Astrocyte (in vitro differentiated cells and primary cell): ENCODE data around the gene STKLD1. TPM values are rescaled to one million over a fixed set of nuclear protein-coding genes. Genes with fewer than 3 reads are reported as not detected.

Experiments
- DNase-seq: peaks from one replicate; pipeline ENCODE4 v3.0.0-alpha.2; 2010; ENCODE audit warnings: low read depth
- FAIRE-seq: peaks from 2 replicates; lab custom pipeline; 2011; peaks lifted over from hg19 to GRCh38; lab: Jason Lieb, UNC
- H2AFZ ChIP-seq: 2 replicates; pipeline ENCODE4 v1.6.0; 2012; ENCODE audit warnings: low read depth, low read length, inconsistent platforms
- H3K27ac ChIP-seq: 2 replicates; pipeline ENCODE4 v1.5.1; 2011; ENCODE audit warnings: low read depth, low read length, inconsistent platforms
- H3K27me3 ChIP-seq: 2 replicates; pipeline ENCODE4 v1.6.0; 2011; ENCODE audit warnings: low read length, inconsistent platforms; ENCODE audit not compliant: insufficient read depth
- H3K36me3 ChIP-seq: 2 replicates; pipeline ENCODE4 v1.5.1; 2011; ENCODE audit warnings: low read length, inconsistent platforms; ENCODE audit not compliant: insufficient read depth
- H3K4me1 ChIP-seq: 2 replicates; pipeline ENCODE4 v1.5.1; 2011; ENCODE audit warnings: low read length, inconsistent platforms; ENCODE audit not compliant: insufficient read depth
- H3K4me2 ChIP-seq: 2 replicates; pipeline ENCODE4 v1.6.0; 2012; ENCODE audit warnings: low read length, inconsistent platforms
- H3K4me3 ChIP-seq: 2 replicates; pipeline ENCODE4 v1.5.1; 2011; ENCODE audit warnings: low read depth, mild to moderate bottlenecking, low read length, inconsistent platforms; ENCODE audit not compliant: insufficient read depth
- H3K79me2 ChIP-seq: 2 replicates; pipeline ENCODE4 v1.6.0; 2012; ENCODE audit warnings: mild to moderate bottlenecking, low read length, inconsistent platforms; ENCODE audit not compliant: insufficient read depth
- H3K9ac ChIP-seq: 2 replicates; pipeline ENCODE4 v1.6.0; 2012; ENCODE audit warnings: mild to moderate bottlenecking, low read length, inconsistent platforms
- H3K9me3 ChIP-seq: 2 replicates; pipeline ENCODE4 v1.5.1; 2012; ENCODE audit warnings: low read depth, mild to moderate bottlenecking, low read length, inconsistent platforms; ENCODE audit not compliant: insufficient read depth
- H4K20me1 ChIP-seq: 2 replicates; pipeline ENCODE4 v1.6.0; 2012; ENCODE audit warnings: low read length, inconsistent platforms; ENCODE audit not compliant: insufficient read depth
- H3K27ac Mint-ChIP-seq: one replicate; pipeline ENCODE4 v1.8.0; 2021; ENCODE audit warnings: mild to moderate bottlenecking, mixed read lengths; ENCODE audit not compliant: unreplicated experiment
- H3K27me3 Mint-ChIP-seq: one replicate; pipeline ENCODE4 v1.8.0; 2021; ENCODE audit warnings: low read depth, mixed read lengths; ENCODE audit not compliant: unreplicated experiment
- H3K36me3 Mint-ChIP-seq: one replicate; pipeline ENCODE4 v1.8.0; 2021; ENCODE audit warnings: low read depth, mixed read lengths; ENCODE audit not compliant: unreplicated experiment
- H3K4me1 Mint-ChIP-seq: one replicate; pipeline ENCODE4 v1.8.0; 2021; ENCODE audit warnings: low read depth, mixed read lengths; ENCODE audit not compliant: unreplicated experiment
- H3K4me3 Mint-ChIP-seq: one replicate; pipeline ENCODE4 v1.8.0; 2021; ENCODE audit warnings: mild to moderate bottlenecking, moderate library complexity, mixed read lengths; ENCODE audit not compliant: unreplicated experiment
- H3K9me3 Mint-ChIP-seq: one replicate; pipeline ENCODE4 v1.8.0; 2021; ENCODE audit warnings: mild to moderate bottlenecking, mixed read lengths; ENCODE audit not compliant: unreplicated experiment
- CTCF ChIP-seq: IDR thresholded peaks from 2 replicates; pipeline ENCODE4 v1.5.1; 2011; ENCODE audit warnings: low read depth, mild to moderate bottlenecking, inconsistent platforms, low read length, moderate library complexity; ENCODE audit not compliant: insufficient read depth
- EZH2 ChIP-seq: IDR thresholded peaks from 2 replicates; pipeline ENCODE4 v1.6.1; 2012; ENCODE audit warnings: mild to moderate bottlenecking, low read length, inconsistent platforms; ENCODE audit not compliant: insufficient read depth
- total RNA-seq: library from RNA; stranded (reverse); gene quantifications from 2 replicates; pipeline ENCODE4 v1.2.1, GENCODE V29; 2021

STKLD1 gene
- total RNA-seq, 1 donor from 2014 or later, result 0.82 TPM

GRCh38 chr9:133452562-133452961 is 76.4 kb downstream of the STKLD1 start:
- no peaks in the 10 kb centered on the region for H3K36me3 ChIP-seq
- Mint-ChIP-seq H3K27me3 (peaks cover 13% of the 10 kb centered on the region), H3K4me1 (no peaks in the 10 kb centered on the region), H3K9me3 (no peaks in the 10 kb centered on the region), H3K27ac (no peak overlapping the region), H3K4me3 (no peak overlapping the region), H3K36me3 (no peaks in the 10 kb centered on the region)
- no peaks in the 10 kb centered on the region for H3K9me3 ChIP-seq
- H4K20me1 ChIP-seq, result no peaks in the 10 kb centered on the region
- peaks cover 6% of the 10 kb centered on the region for H3K27me3 ChIP-seq
- H3K27ac ChIP-seq, result no peak overlapping the region
- no peak overlapping the region for H3K4me3 ChIP-seq
- no peak overlapping the region for H3K4me2 ChIP-seq
- H3K4me1 ChIP-seq, result no peaks in the 10 kb centered on the region
- no peak for TF ChIP-seq CTCF
- TF ChIP-seq EZH2, result no peak
- no peak overlapping the region for H2AFZ ChIP-seq
- H3K79me2 ChIP-seq, result no peaks in the 10 kb centered on the region
- no peak for FAIRE-seq
- no peak for DNase-seq
- no peak overlapping the region for H3K9ac ChIP-seq

GRCh38 chr9:133453651-133454050 is 77.5 kb downstream of the STKLD1 start:
- H3K27ac Mint-ChIP-seq, result no peak overlapping the region
- TF ChIP-seq EZH2 (no peak), CTCF (no peak)
- Histone ChIP-seq H3K27me3 (peaks cover 6% of the 10 kb centered on the region), H2AFZ (no peak overlapping the region), H4K20me1 (no peaks in the 10 kb centered on the region), H3K9ac (no peak overlapping the region), H3K9me3 (no peaks in the 10 kb centered on the region), H3K4me2 (no peak overlapping the region), H3K4me1 (no peaks in the 10 kb centered on the region), H3K79me2 (no peaks in the 10 kb centered on the region), H3K27ac (no peak overlapping the region), H3K4me3 (no peak overlapping the region), H3K36me3 (no peaks in the 10 kb centered on the region)
- peaks cover 11% of the 10 kb centered on the region for H3K27me3 Mint-ChIP-seq
- DNase-seq, result peak; percentile 10
- no peaks in the 10 kb centered on the region for H3K9me3 Mint-ChIP-seq
- no peak for FAIRE-seq
- H3K36me3 Mint-ChIP-seq, result no peaks in the 10 kb centered on the region
- H3K4me3 Mint-ChIP-seq, result no peak overlapping the region
- no peaks in the 10 kb centered on the region for H3K4me1 Mint-ChIP-seq

GRCh38 chr9:133454325-133454724 is 78.2 kb downstream of the STKLD1 start:
- no peaks in the 10 kb centered on the region for H3K36me3 Mint-ChIP-seq

More at GRCh38 chr9:133454325-133454724, 78.2 kb downstream of the STKLD1 start:
- FAIRE-seq, result no peak
- no peak overlapping the region for H3K4me3 Mint-ChIP-seq
- H3K9me3 ChIP-seq, result no peaks in the 10 kb centered on the region
- no peak overlapping the region for H2AFZ ChIP-seq
- TF ChIP-seq CTCF (no peak), EZH2 (no peak)
- no peak overlapping the region for H3K4me3 ChIP-seq
- H3K27me3 Mint-ChIP-seq, result peaks cover 9% of the 10 kb centered on the region
- peaks cover 3% of the 10 kb centered on the region for H3K4me1 ChIP-seq
- peaks cover 6% of the 10 kb centered on the region for H3K27me3 ChIP-seq
- no peak overlapping the region for H3K27ac ChIP-seq
- H4K20me1 ChIP-seq, result no peaks in the 10 kb centered on the region
- H3K9ac ChIP-seq, result no peak overlapping the region
- H3K79me2 ChIP-seq, result no peaks in the 10 kb centered on the region
- H3K4me2 ChIP-seq, result no peak overlapping the region
- H3K27ac Mint-ChIP-seq, result no peak overlapping the region
- no peaks in the 10 kb centered on the region for H3K9me3 Mint-ChIP-seq
- no peaks in the 10 kb centered on the region for H3K4me1 Mint-ChIP-seq
- no peaks in the 10 kb centered on the region for H3K36me3 ChIP-seq
- DNase-seq, result no peak
